ENCODE data around the gene PCLO.

The PCLO gene, protein sequence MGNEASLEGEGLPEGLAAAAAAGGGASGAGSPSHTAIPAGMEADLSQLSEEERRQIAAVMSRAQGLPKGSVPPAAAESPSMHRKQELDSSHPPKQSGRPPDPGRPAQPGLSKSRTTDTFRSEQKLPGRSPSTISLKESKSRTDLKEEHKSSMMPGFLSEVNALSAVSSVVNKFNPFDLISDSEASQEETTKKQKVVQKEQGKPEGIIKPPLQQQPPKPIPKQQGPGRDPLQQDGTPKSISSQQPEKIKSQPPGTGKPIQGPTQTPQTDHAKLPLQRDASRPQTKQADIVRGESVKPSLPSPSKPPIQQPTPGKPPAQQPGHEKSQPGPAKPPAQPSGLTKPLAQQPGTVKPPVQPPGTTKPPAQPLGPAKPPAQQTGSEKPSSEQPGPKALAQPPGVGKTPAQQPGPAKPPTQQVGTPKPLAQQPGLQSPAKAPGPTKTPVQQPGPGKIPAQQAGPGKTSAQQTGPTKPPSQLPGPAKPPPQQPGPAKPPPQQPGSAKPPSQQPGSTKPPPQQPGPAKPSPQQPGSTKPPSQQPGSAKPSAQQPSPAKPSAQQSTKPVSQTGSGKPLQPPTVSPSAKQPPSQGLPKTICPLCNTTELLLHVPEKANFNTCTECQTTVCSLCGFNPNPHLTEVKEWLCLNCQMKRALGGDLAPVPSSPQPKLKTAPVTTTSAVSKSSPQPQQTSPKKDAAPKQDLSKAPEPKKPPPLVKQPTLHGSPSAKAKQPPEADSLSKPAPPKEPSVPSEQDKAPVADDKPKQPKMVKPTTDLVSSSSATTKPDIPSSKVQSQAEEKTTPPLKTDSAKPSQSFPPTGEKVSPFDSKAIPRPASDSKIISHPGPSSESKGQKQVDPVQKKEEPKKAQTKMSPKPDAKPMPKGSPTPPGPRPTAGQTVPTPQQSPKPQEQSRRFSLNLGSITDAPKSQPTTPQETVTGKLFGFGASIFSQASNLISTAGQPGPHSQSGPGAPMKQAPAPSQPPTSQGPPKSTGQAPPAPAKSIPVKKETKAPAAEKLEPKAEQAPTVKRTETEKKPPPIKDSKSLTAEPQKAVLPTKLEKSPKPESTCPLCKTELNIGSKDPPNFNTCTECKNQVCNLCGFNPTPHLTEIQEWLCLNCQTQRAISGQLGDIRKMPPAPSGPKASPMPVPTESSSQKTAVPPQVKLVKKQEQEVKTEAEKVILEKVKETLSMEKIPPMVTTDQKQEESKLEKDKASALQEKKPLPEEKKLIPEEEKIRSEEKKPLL (N-terminal part only)

GRCh38 chr7:83162402-83163256, at the start of gene PCLO:
PCLO (minus strand) TSS chr7:83162884; CDS start chr7:83162592, 292 bp downstream.
- no peak for DNase-seq

DNA sequence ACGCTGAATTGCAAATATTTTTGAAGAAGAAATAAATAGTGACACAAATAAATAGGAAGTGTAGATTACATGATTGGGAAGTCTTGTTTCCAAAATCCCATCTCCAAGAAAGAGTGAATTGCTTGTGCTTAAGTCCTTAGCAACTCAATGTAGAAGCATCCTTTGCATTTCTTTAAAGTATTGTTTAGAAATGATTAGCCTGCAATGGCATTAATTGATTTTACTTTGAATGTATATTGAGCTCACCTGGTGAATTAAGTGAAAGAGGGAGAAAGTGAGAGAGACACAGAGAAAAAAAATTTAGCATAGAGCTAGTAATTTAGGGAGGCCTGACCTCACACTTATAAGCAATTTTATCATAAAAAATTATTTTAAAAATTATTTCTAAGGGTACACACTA, 49.0 kb upstream of the PCLO start:
- DNase-seq: no peak

GRCh38 chr7:83210479-83210878, 47.8 kb upstream of the PCLO start:
- DNase-seq: no peak

DNA sequence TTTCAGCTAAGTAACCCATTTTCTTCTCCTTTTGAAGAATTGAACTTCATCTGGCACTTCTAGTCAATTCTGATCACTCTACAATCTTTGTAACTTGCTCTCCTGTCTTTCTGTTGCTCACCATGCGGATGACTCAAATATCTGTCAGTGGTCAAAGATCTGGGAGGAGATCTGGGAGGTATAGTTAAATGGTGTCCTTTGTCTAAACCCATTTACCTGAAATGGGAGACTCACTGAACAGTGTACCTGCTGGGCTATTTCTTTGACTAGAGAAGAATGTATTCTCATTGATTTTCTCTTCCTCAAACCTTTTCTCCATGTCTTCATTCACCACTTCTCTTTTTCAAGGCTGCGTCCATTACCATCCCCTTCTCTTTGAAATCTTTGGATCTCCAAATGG, 42.0 kb upstream of the PCLO start:
- no peak for DNase-seq

DNA sequence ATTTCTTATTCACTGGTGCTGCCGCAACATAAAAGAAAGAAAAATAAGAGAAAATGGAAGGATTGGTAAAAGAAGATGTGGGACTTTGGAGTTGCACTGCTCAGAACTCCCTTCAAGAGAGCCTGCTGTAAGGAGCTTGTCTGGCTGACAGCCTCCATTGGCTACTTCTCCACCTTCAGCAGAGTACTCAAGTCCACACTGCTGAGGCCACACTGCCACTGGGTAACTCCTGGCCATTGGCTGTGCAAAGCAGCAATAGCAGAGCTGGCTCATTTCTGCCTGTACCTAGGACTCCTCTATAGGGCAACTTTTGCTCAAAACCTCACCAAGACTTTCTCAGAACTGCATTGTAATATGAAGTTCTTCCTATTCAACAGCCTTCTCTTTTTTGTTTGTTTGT, 38.7 kb upstream of the PCLO start:
- no peak for DNase-seq

- no peak for DNase-seq
Measured at GRCh38 chr7:83190659-83191389, 28.1 kb upstream of the PCLO start.

- no peak for DNase-seq
Measured at GRCh38 chr7:83178796-83179195, 16.1 kb upstream of the PCLO start.

DNA sequence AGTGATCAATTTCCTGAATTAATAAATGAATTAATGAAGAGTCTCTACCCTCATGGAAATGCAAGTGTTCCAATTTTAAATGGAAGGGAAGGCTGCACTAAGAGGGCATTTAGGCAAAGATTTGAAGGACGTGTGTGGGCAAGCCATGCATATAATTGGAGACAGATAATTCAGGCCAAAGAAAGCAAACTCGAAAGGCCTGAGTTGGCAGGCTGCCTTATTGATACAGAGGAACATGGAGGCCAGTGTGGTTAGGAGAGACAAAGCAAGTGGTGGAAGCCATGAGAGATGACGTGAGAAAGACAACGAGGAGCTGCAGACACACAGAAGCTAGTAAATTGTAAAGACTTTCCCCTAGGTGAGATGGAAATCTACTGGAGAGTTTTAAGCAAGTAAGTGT, 15.4 kb upstream of the PCLO start:
- DNase-seq: no peak

DNA sequence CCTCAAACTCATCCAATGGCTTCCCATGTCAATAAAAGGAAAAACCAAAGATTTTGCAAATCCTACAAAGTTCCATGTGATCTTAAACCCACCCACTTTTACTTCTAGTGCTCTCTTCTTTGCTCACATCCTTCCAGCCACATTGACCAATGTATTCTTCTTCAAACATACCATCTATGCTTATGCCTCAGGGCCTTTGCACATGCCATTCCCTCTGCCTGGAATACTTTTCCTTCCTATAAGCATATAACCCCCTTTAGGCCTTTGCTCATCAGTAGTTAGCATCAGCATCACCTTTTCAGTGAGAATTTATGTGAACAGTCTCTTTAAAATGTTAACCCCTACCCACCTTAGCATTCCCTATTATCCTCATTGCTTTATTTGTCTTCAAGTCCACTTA, 11.0 kb upstream of the PCLO start:
- DNase-seq: no peak

DNA sequence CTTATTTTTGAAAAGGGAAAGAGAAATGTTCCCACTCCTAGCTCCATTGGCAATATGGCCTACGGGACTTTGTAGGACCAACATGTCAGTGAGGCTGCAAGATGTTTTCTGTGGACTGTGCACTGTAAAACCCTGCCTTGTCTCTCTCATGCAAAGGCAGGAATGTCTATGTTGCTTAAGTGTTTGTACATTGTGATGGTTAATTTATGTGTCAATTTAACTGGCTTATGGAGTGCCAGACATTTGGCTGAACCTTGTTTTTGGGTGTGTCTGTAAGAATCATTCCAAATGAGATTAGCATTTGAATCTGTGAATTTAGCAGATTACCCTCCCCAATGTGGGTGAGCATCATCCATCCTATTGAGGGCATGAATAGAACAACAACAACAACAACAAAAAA, 4.1 kb upstream of the PCLO start:
- DNase-seq: no peak

GRCh38 chr7:83161899-83162401, 734 bp downstream of the PCLO start:
- no peak for DNase-seq

GRCh38 chr7:83161186-83161585, 1.5 kb downstream of the PCLO start:
- no peak for DNase-seq

DNA sequence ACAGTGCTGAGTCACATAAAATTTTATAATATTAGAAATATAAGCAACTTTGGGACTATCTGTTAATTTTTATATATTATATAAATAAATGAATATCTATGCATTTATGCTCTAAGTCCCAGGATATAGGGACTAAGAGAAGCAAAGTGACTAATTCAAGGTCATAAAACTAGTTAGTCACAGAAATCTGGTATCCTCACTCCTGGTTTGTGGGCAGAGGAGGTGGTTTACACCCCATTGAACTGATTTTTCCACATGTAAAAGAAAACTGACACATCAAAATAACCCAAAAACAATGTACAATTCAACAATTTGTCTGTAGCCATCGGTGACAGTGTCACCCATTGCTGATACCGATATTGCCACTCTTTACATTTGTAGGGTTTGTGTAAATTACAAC, 3.0 kb downstream of the PCLO start:
- no peak for DNase-seq

GRCh38 chr7:83156006-83156405, 6.7 kb downstream of the PCLO start:
- no peak for DNase-seq

DNA sequence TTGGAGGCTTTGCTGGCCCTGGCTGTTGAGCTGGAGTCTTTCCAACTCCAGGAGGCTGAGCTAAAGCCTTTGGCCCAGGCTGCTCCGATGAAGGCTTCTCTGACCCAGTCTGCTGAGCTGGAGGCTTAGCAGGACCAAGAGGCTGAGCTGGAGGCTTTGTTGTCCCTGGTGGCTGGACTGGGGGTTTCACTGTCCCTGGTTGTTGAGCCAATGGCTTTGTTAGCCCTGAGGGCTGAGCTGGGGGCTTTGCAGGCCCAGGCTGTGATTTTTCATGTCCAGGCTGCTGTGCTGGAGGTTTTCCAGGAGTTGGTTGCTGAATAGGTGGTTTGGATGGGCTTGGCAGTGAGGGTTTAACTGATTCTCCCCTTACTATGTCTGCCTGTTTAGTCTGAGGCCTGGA, 7.3 kb downstream of the PCLO start:
- DNase-seq: no peak

- no peak for DNase-seq
Measured at GRCh38 chr7:83153419-83153818, 9.3 kb downstream of the PCLO start.

- DNase-seq: no peak
Measured at GRCh38 chr7:83150310-83150709, 12.4 kb downstream of the PCLO start.

DNA sequence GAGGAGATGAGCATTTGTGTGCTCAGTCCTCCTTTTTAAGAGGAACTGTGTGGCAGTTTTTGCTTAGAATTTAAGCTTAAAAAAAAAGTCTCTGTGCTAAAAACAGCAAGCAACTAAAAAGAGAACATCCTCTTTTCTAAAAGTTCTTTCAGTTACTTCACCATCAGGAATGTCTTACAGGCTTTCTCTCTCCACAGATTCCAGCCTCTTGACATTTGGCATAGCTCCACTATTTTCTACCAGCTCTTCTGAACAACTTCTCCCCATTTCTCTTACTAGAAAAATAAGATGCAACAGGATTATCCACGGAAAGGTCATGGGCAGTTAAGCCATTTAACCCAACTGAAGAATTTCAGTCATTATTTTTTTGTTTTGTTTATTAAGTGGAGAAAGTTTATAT, 13.2 kb downstream of the PCLO start:
- DNase-seq: no peak

DNA sequence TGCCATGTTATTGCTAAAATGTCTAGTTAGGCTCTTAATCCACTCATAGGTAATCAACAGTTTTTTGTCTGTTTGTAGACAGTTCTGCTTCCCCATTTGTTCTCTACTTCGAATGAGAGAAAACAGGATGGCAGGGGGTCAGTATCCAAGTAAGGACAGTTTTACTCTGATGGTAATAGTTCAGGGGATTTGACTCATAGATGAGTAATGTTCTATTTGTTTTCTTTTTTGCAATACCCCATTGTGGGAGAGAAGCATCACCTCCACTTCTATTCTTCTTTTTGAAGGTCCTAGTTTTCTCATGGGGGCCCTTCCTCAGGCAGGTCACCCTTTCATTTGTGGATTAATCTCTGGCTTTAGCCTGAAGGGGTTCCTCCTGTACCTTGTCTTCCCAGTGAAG, 13.9 kb downstream of the PCLO start:
- DNase-seq: no peak

DNA sequence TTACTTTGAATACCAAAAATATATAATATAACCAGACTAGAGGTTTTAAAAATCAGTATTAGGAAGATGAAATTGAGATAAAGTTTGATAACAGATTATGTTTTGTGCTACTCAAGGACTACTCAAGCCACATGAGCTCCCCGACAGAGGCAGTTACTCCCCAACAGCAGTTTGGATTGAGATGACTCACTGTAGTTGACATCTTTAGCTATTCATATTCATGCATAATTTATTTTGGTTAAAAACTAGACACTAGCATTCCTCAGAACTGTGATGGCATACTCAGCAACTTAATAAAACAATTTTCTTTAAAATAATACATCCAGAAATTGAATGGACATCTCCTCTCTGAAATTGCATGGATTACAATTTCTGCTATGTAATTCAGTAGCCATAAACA, 19.6 kb downstream of the PCLO start:
- no peak for DNase-seq

- no peak for DNase-seq
Measured at GRCh38 chr7:83142365-83142764, 20.3 kb downstream of the PCLO start.

DNA sequence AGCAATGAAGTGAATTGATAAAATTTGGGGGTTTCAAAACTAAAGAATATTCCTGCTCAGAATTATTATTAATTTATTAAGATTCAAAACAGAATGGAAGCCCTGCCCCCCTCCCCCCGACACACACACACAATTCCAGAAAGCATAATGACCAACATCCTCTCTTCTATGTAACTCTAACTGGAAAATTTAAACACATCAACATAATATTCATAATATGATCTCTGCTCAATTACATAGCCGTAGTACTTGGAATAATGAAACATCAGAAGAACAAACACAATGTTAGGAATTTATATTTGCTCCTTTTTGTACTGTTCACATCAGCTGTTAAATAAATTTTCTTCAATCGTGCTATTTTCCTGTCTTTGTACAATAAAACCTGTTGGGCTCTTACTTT, 20.8 kb downstream of the PCLO start:
- DNase-seq: no peak
